ENCODE measurements around the gene MDM2.
"Not testable (repeated sequence)": the region's sequence is repeated elsewhere in the genome, so short reads cannot be mapped to it uniquely, and the experiment has no call there.

Gene MDM2

DNA sequence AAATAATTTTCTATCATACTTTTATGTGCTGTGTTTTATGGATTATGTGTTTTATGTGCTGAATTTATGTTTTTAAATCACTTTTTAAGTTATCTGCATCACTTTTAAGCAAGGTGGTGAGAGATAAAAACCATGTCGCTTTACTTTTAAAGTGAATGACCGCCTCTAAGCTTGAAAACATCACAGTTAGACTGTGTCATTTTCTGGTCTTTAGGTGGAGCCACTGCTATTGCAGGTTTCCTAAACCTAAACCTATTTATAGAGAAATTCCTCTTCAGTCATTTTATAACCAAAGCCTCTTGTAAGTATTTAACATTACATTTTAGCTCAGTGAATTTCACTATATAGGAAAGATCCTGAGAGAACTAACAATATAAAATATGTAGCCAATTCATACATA, 21.0 kb upstream of the MDM2 start:
- no peak for DNase-seq (ENCODE audit: low spot score)

DNA sequence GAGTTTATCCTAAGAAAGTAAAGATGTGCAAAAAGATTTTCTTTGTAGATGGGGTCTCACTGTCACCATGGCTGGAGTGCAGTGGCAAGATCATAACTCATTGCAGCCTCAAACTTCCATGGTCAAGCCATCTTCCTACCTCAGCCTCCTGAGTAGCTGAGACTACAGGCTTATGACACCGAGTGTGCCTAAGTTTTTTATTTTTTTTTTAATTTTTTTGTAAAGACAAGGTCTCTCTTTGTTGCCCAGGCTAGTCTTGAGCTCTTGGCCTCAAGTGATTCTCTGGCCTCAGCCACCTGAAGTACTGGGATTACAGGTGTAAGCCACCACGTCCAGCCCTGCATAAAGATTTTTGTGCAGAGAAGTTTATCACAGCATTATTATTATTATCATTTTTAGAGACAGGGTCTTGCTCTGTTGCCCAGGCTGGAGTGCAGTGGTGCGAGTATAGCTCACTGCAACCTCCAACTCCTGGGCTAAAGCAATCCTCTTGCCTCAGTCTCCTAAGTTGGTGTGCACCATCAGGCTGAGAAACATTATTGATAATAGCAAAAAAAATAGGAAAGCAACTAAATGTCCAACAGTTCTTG, 19.3 kb upstream of the MDM2 start:
- no peak for DNase-seq (ENCODE audit: low spot score)

DNA sequence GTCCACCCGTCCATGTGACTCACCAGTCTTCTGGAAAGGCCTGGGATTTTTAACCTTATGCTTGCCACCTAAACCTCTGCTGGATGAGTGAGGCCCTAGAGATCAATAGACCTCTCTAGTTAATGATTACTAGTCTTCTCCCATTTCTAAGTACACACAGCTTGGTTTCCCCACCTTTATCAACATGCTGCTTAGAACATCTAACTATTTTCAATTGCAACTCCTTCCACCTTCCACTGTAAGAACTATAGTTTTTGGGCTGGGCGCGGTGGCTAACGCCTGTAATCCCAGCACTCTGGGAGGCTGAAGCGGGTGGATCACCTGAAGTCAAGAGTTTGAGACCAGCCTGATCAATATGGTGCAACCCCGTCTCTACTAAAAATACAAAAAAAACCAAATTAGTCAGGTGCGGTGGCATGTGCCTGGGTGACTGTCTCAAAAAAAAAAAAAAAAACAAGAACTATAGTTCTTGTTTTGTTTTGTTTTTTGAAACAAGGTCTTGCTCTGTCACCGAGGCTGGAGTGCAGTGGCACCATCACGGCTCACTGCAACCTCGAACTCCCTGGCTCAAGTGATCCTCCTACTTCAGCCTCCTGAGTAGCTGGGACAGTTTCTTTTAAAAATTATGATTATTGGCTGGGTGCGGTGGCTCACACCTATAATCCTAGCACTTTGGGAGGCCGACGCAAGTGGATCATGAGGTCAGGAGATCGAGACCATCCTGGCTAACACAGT, 18.7 kb upstream of the MDM2 start:
- DNase-seq (ENCODE audit: low spot score): no peak

DNA sequence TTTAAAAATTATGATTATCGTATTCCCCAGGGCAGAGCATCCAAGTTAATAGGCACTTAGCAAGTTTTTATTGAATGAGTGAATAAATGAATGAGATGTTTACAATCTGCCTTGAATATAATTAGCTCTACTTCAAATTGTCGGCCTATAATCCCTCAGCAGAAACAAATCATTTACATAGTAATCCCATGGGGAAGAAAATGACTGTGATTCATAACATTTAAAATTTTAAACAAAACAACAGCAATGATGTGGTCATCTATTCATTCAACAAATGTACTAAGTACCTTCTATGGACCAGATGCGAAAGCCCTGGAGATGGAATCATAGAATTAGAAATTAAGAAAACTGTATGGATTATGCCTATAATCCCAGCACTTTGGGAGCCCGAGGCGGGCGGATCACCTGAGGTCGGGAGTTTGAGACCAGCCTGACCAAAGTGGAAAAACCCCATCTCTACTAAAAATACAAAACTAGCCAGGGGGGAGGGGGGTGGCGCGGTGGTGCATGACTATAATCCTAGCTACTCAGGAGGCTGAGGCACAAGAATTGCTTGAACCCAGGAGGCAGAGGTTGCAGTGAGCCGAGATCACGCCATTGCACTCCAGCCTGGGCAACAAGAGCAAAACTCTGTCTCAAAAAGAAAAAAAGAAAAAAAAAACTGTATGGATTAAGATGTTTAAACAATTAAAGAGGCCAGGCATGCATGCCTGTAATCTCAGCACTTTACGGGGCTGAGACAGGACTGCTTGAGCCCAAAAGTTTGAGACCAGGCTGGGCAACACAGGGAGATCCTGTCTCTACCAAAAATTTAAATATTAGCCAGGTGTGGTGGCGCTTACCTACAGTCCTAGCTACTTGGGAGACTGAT, 17.7 kb upstream of the MDM2 start:
- no peak for DNase-seq (ENCODE audit: low spot score)

DNA sequence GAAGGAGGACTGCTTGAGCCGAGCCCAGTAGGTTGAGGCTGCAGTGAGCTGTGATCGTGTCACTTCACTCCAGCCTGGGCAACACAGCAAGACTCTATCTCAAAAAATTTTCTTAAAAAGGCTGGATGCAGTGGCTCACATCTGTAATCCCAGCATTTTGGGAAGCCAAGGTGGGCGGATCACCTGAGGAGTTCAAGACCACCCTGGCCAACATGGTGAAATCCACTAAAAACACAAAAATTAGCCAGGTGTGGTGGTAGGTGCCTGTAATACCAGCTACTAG, 17.1 kb upstream of the MDM2 start:
- DNase-seq (ENCODE audit: low spot score): no peak

DNA sequence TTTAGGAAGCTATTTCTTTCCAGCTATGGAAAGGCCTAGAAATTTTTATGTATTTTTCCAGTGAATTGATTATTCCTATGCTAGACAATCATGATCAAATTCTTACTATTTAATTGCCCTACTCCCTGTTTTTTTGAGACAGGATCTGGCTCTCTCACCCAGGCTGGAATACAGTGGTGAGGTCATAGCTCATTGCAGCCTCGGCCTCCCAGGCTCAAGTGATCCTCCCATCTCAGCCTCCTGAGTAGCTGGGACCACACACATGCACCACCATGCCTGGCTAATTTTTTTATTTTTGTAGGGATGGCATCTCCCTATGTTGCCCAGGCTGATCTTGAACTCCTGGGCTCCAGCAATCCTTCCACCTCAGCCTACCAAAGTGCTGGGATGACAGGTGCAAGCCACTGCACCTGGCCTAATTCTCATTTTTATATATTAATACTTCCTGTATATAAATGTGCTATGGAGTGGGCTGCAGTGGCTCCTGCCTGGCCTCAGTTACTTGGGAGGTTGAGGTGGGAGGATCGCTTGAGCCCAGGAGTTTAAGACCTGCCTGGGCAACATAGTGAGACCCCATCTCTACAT, 16.0 kb upstream of the MDM2 start:
- DNase-seq (ENCODE audit: low spot score): no peak

DNA sequence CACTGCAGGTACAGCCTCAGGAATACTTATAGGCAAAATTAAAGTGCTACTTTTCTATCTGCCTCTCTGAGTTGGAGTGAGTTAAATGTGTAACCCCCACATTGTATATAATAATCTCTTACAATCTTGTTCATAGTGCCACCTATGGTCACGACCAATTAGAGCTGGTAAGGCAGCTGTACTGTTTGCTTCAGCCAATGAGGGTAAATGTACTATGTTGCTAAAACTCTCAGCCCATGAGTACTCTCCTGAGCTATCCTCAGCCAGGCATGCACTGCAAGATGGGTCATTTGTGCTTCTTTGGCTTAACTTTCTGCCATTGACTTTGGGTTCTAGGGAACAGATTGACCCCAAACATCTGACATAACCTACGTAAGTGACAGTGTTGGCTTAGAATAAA, 15.0 kb upstream of the MDM2 start:
- peak; percentile 35 for DNase-seq (ENCODE audit: low spot score)

DNA sequence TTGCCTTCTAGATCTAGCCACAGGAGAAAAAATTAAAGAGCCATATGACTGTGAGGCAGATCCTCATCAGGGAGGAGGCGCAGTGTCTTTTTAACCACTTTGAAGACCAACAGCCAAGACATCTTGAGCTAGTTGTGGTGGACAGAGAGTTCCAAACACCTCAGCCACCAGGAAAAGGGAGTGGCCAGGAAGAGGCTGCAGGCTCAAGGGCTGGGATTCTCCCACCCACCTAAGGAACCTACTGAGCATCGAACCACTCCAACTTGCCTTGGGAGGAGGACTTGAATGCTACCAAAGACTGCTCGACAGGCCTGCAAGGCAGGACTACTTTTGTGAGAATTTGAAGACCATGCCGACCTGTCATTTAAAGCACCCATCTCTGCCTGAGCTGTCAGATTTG, 14.5 kb upstream of the MDM2 start:
- DNase-seq (ENCODE audit: low spot score): no peak

DNA sequence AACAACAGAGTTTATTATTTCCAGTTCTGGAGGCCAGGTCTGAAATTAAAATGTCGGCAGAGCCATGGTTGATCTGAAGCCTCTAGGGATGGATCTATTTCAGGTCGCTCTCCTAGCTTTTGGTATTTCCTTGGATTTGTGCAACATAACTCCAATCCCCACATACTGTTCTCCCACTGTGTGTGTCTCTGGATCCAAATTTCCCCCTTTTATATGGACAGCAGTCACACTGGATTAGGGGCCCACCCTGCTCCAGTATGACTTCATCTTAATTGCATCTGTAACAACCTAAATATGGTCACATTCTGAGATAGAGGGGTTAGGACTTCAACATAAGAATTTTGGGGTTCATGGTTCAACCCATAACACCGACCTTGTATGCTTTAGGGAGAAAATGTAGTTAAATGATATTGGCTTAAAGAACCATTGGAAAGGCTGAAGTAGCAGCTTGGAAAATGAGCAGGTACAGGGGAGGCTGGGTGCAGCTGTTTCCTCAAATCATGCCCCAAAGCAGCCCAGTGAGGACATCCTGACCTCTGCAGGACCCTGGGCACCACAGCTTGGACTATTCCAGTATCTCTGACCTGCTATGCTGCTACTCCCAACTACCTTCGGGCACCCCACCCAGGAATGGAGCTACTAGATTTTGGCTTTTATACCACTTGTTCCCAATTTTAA, 13.9 kb upstream of the MDM2 start:
- DNase-seq (ENCODE audit: low spot score): no peak

DNA sequence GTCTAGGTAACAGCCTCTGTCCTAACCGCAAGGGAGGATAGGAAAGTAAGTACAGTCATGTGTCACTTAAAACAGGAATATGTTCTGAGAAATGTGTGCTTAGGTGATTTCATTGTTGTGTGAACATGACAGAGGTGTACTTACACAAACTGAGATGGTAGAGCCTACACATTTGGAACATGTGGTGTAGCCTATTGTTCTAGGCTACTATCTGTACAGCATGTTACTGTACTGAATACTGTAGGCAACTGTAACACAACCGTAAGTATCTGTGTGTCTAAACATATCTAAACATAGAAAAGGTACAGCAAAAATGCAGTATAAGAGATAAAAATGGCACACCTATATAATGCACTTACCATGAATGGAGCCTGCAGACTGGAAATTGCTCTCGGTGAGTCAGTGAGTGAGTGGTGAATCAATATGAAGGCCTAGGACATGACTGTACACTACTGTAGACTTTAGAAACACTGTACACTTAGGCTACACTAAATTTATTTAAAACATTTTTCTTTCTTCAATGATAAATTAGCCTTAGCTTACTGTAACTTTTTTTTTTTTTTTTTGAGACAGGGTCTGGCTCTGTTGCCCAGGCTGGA, 13.2 kb upstream of the MDM2 start:
- DNase-seq (ENCODE audit: low spot score): no peak

DNA sequence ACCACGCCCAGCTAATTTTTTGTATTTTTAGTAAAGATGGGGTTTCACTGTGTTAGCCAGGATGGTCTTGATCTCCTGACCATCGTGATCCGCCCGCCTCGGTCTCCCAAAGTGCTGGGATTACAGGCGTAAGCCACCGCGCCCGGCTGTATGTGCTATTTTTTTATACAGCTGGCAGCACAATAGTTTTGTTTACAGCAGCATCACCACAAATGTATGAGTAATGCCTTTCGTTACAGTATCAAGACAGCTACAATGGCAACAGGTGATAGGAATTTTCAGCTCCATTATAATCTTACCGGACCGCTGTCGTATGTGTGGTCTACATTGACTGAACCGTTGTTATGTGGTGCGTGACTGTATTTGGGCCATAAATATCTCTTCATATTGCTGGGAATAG, 11.6 kb upstream of the MDM2 start:
- no peak for DNase-seq (ENCODE audit: low spot score)

DNA sequence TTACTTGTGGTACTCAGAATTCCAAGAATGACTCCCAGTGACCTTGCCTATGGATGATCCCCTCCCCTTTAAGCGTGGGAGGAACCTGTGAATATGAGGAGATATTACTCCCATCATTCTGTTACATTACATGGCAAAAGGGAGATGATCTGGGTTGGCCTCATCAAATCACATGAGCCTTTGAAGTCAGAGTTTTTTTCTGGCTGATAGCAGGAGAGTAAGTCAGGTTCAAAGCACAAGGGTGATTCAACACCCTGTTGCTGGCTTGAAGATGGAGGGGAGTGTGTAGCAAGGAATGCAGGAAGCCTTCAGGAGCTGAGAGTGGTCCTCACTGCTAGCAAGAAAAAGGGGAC, 9.1 kb upstream of the MDM2 start:
- DNase-seq (ENCODE audit: low spot score): no peak

DNA sequence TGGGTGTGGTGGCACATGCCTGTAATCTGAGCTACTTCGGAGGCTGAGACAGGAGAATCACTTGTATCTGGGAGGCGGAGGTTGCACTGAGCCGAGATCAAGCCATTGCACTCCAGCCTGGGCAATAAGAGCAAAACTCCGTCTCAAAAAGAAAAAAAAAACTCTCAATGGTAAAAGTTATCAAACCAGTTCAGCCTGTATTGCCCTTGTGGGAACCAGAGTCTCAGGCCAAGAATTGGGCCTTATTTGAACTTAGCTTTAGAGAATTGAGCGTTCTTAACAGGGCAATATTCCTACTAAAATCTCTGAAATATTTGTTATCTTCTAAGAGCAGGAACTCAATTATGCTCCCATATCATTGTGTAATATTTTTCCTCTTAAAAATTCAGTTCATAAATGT, 7.7 kb upstream of the MDM2 start:
- no peak for DNase-seq (ENCODE audit: low spot score)

DNA sequence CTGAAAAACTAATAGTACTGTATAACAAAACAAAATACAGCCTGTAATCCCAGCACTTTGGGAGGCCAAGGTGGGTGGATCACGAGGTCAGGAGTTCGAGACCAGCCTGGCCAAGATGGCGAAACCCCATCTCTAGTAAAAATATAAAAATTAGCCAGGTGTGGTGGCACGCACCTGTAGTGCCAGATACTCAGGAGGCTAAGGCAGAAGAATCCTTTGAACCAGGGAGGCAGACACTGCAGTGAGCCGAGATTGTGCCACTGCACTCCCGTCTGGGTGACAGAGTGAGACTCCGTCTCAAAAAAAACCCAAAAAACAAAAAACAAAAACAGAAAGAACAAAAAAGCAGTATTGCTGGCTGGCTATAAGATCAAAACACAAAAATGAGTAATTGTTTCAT, 6.9 kb upstream of the MDM2 start:
- DNase-seq (ENCODE audit: low spot score): not testable (repeated sequence)

DNA sequence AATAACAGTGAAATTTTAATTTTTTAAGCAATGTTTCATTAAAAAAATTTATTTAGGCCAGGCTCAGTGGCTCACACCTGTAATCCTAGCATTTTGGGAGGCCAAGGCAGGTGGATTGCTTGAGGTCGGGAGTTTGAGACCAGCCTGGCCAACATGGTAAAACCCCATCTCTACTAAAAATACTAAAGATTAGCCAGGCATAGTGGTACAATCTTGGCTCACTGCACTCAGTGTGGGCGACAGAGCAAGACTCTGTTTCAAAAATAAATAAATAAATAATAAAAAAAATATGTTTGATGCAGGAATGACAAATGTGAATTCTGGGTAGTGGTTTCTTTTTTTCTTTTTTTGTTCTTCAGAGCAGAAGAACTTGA, 5.6 kb upstream of the MDM2 start:
- not testable (repeated sequence) for DNase-seq (ENCODE audit: low spot score)

DNA sequence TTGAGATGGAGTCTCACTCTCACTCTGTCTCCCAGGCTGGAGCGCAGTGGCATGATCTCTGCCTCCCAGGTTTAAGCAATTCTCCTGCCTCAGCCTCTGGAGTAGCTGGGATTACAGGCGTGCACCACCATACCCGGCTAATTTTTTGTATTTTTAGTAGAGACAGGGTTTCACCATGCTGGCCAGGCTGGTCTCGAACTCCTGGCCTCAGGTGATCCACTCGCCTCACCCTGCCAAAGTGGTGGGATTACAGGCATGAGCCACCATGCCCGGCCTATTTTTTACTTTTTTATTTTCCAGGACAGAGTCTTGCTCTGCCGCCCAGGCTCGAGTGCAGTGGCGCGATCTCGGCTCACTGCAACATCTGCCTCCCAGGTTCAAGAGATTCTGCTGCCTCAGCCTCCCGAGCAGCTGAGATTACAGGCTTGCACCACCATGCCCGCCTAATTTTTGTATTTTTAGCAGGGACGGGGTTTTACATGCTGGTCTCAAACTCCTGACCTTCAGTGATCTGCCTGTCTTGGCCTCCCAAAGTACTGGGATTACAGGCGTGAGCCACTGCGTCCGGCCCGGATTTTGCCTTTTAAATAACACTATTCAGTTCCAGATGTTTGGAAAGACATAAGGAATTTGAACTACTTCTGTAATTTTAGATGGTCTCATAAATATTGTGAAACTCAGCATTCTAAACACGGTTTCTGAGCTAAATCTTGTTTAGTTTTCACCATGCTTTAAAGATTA, 4.9 kb upstream of the MDM2 start:
- not testable (repeated sequence) for DNase-seq (ENCODE audit: low spot score)

DNA sequence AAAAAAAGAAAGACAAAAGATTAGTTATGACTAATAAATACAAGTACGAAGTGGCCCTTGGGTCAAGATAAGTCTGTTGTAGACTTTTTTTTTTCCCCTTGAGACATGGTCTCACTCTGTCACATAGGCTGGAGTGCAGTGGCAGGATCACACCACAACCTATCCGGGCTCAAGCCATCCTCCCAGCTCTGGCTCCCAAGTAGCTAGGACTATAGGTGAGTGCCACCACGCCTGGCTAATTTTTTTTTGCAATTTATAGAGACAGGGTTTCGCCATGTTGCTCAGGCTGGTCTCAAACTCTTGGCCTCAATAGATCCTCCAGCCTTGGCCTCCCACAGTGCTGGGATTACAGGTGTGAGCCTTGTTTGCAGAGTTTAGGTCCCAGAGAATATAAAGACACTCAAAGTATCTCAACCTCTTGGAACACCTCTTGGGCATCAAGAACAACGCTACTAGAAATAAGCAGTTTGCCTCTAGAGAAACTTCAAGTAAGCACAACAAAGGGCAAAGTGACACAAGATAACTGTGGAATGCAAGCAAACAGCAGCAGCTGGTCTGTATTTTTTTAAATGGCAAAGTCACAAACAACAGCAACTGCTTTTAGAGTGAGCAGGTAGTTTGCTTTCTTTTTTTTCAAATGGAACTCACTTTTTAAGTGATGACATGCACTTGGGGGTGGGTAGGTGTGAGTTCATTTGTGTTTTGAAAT, 3.9 kb upstream of the MDM2 start:
- DNase-seq (ENCODE audit: low spot score): no peak

DNA sequence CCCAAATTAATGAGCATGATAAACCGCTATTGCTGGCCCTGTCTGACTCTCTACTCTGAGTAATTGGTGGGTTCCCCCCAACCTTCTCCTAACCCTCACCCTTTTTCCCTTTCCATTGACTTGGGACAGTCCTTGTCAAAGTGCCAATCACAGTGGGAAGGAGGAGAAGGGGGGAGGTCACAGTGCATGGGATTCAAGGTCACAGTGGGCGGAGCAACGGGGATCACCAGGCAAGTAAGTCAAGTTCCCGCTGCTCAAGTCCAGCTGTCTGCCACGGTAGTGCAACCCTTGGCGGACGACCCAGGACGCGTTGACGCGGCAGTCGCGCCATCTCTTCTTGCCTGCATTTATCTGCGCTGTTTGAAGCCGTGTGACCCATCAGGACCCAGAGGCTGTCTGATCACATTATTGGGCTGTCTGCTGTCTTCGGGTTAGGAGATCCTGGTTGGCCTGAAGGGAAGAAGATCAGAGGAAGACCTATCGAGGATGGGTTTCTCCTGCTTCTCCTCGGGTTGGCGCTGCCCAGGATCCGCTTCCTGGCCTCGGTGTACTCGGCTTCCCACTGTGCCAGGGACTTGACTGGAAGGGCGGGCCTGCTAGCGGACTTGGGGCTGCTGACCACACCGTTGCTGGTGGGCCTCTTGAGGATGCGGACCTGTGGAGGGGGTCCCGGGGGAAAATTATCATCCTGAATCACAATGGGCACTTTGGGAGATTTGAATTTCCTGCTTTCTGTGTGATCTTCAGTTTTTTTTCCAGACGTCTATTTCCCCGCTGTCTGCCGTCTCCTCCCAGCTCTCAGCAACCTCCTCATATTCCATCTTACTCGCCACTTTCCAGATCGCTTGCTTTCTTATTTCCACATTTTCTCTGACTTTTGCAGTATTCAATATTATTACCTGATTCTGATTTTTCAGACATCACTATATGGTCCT, 3.1 kb upstream of the MDM2 start:
- no peak for DNase-seq (ENCODE audit: low spot score)

DNA sequence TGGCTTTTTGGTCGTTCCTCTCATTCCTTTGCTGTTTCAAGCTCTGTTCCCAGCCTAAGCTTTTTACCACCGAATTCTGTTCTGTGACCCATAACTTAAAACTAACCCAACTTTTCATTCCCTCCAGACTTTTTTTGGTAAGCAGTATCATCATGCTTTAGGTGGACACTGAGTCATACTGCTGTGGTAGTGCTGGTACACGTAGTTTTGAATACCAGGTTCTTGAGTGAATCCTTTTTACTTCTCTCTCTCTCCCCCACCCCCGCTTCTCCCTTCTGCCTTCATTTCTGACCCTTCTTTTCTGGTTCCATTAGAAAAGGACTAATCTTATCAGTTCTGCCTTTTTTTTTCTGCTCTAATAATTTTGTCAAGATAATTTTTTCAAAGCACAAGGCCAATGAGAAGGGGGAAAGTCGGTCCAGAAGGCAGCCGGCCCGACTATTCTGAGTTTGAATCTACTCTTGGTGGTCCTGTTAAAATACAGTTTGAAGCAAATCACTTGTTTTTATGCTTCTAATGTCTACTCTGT, 2.3 kb upstream of the MDM2 start:
- no peak for DNase-seq (ENCODE audit: low spot score)

Data from activated CD4-positive, alpha-beta T cell treated with anti-CD3 and anti-CD28 coated beads, Interleukin-2, Interleukin-4, amounts not matched to agents 100 ng/mL and 50 ng/mL, durations not matched to agents 16 hours and 8 hours (primary cell).